ENCODE data around the gene GRIK1. TPM values are rescaled to one million over a fixed set of nuclear protein-coding genes. Genes with fewer than 3 reads are reported as not detected.

The GRIK1 gene
- total RNA-seq, 2 donors from 2014 or later, result not detected

DNA sequence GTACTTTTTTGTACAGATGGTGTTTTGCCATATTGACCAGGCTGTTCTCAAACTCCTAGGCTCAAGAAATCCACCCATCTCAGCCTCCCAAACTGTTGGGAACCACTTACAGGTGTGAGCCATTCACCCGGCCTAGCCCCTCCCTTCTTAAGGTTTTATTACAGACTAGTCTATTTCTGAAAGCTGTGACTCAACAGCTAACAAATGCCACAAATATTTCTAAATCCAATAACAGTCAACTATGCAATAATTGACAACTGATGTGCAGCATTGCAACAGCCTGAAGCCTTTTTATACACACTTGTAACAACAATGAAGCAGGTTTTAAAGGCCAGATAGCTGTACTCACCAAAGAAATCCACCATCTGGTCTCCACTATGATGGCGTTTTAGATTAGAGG, 51.4 kb downstream of the GRIK1 start:
- no peaks in the 10 kb centered on the region for H3K4me1 Mint-ChIP-seq (ENCODE audit: low read depth in 2 of 2)
- no peaks in the 10 kb centered on the region for H3K36me3 Mint-ChIP-seq
- no peak overlapping the region for H3K27ac Mint-ChIP-seq
- peaks cover 3% of the 10 kb centered on the region for H3K9me3 Mint-ChIP-seq
- no peak for DNase-seq (ENCODE audit: low spot score)
- no peak overlapping the region for H3K4me3 Mint-ChIP-seq
- no peak for ATAC-seq
- no peaks in the 10 kb centered on the region for H3K27me3 Mint-ChIP-seq

DNA sequence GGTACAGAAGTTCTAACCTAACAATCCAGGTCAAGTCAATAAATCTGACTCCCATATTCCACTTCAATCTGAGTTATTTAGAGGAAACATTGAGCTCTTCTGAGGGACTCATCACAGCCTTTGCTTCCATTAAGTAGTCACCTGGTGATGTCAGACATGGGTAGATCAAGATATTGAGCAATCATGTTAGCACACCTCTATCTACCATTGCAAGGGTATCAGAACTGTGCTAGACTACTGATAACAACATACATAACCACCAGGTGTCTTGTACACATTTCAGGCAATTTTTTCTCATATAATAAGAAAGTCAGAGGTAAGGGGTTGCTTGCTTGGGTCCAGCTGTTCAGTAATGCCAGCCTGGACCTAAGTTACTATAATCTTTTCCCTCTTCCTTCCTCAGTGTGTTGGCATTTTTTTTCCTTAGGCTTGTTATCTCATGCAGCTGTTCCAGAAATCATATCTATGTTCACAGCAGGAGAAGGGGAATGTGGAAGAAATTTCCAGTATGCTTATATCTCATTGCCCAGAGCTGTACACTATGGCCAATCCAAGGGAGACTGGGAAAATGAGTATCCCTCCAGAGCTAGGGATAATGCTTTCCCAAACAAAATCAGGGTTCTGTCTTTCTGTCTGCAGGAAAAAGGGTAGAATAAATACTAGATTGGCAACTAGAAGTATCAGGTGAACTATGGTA, 52.3 kb downstream of the GRIK1 start:
- Mint-ChIP-seq H3K27ac (no peak overlapping the region), H3K36me3 (no peaks in the 10 kb centered on the region), H3K4me3 (no peak overlapping the region), H3K27me3 (no peaks in the 10 kb centered on the region), H3K9me3 (peaks cover 3% of the 10 kb centered on the region), H3K4me1 (ENCODE audit: low read depth in 2 of 2) (no peaks in the 10 kb centered on the region)
- DNase-seq (ENCODE audit: low spot score) (no peak), ATAC-seq (no peak)

DNA sequence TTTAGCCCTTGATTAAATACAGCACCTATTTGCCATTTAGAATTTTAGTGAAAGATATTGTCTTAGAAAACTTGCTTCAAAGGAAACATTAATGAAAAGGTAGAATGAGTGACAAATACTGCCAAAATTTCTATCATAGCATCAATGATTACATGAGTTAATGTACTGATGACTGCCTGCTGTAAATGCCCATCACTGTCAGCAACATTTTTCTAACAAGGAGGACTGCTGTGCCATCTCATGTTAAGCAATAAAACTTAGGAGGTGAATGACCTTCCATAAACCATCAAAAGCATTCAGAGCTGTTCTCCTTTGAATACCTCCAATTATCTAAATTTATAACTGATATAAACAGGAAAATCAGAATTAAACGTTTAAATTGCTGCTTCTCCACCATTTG, 54.3 kb downstream of the GRIK1 start:
- Mint-ChIP-seq H3K27ac (no peak overlapping the region), H3K9me3 (peaks cover 2% of the 10 kb centered on the region), H3K36me3 (no peaks in the 10 kb centered on the region), H3K4me3 (no peak overlapping the region), H3K4me1 (ENCODE audit: low read depth in 2 of 2) (no peaks in the 10 kb centered on the region), H3K27me3 (no peaks in the 10 kb centered on the region)
- no peak for DNase-seq (ENCODE audit: low spot score)
- no peak for ATAC-seq

- H3K4me1 Mint-ChIP-seq (ENCODE audit: low read depth in 2 of 2), result no peaks in the 10 kb centered on the region
- no peaks in the 10 kb centered on the region for H3K36me3 Mint-ChIP-seq
- no peak overlapping the region for H3K27ac Mint-ChIP-seq
- DNase-seq (ENCODE audit: low spot score) (no peak), ATAC-seq (no peak)
- H3K9me3 Mint-ChIP-seq, result peaks cover 20% of the 10 kb centered on the region
- no peak overlapping the region for H3K4me3 Mint-ChIP-seq
- no peaks in the 10 kb centered on the region for H3K27me3 Mint-ChIP-seq
Observed at GRCh38 chr21:29875873-29876272, 63.9 kb downstream of the GRIK1 start.

- Mint-ChIP-seq H3K4me3 (no peak overlapping the region), H3K27ac (no peak overlapping the region), H3K36me3 (no peaks in the 10 kb centered on the region), H3K4me1 (ENCODE audit: low read depth in 2 of 2) (no peaks in the 10 kb centered on the region), H3K9me3 (peaks cover 19% of the 10 kb centered on the region), H3K27me3 (no peaks in the 10 kb centered on the region)
- DNase-seq (ENCODE audit: low spot score) (no peak), ATAC-seq (no peak)
Observed at GRCh38 chr21:29875036-29875716, 64.6 kb downstream of the GRIK1 start.

GRCh38 chr21:29873908-29874307, 65.9 kb downstream of the GRIK1 start:
- no peaks in the 10 kb centered on the region for H3K4me1 Mint-ChIP-seq (ENCODE audit: low read depth in 2 of 2)
- H3K27me3 Mint-ChIP-seq, result no peaks in the 10 kb centered on the region
- ATAC-seq (no peak), DNase-seq (ENCODE audit: low spot score) (no peak)
- no peak overlapping the region for H3K4me3 Mint-ChIP-seq
- H3K36me3 Mint-ChIP-seq, result no peaks in the 10 kb centered on the region
- peaks cover 19% of the 10 kb centered on the region for H3K9me3 Mint-ChIP-seq
- H3K27ac Mint-ChIP-seq, result no peak overlapping the region

DNA sequence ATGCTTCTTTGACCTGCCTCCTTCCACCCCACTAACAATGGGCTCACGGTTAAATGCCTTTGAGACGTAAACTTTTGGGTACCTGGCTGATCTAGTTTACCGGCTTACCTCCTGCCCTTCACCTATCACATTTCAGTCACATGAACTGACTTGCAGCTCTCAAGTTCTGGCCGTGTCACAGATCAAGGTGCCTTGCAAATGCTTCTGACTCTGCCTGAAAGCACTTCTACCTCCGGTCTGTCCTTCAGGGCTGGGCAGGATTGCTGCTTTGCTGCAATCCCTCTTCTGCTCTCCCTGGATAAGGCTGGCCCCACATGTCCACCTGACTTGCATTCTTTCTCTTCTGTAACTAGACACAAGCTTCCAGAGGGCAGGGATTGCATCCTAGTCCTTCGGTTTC, 69.0 kb downstream of the GRIK1 start:
- DNase-seq (ENCODE audit: low spot score), result no peak
- no peak overlapping the region for H3K4me3 Mint-ChIP-seq
- no peaks in the 10 kb centered on the region for H3K36me3 Mint-ChIP-seq
- H3K27ac Mint-ChIP-seq, result no peak overlapping the region
- no peaks in the 10 kb centered on the region for H3K4me1 Mint-ChIP-seq (ENCODE audit: low read depth in 2 of 2)
- no peak for ATAC-seq
- no peaks in the 10 kb centered on the region for H3K27me3 Mint-ChIP-seq
- H3K9me3 Mint-ChIP-seq, result peaks cover 9% of the 10 kb centered on the region

DNA sequence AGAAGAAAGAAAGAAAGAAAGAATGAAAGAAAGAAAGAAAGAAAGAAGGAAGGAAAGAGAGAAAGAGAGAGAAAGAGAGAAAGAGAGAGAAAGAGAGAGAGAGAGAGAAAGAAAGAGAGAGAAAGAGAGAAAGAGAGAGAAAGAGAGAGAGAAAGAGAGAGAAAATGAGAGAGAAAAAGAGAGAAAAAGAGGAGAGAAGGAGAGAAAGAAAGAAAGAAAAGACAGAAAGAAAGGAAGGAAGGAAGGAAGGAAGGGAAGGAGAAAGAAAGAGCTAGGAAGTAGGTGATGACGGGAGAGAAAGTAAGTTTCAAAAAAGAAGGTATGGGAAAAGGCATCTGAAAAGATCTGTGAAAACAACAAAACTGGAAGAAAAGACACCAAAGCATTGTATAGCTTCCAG, 72.0 kb downstream of the GRIK1 start:
- no peak overlapping the region for H3K27ac Mint-ChIP-seq
- H3K4me1 Mint-ChIP-seq (ENCODE audit: low read depth in 2 of 2), result no peaks in the 10 kb centered on the region
- ATAC-seq (no peak), DNase-seq (ENCODE audit: low spot score) (no peak)
- H3K4me3 Mint-ChIP-seq, result no peak overlapping the region
- H3K27me3 Mint-ChIP-seq, result no peaks in the 10 kb centered on the region
- no peaks in the 10 kb centered on the region for H3K36me3 Mint-ChIP-seq
- peaks cover 5% of the 10 kb centered on the region for H3K9me3 Mint-ChIP-seq

GRCh38 chr21:29860346-29860745, 79.5 kb downstream of the GRIK1 start:
- Mint-ChIP-seq H3K4me3 (no peak overlapping the region), H3K4me1 (ENCODE audit: low read depth in 2 of 2) (no peaks in the 10 kb centered on the region), H3K27ac (no peak overlapping the region), H3K9me3 (no peaks in the 10 kb centered on the region), H3K27me3 (no peaks in the 10 kb centered on the region), H3K36me3 (no peaks in the 10 kb centered on the region)
- no peak for ATAC-seq
- no peak for DNase-seq (ENCODE audit: low spot score)

DNA sequence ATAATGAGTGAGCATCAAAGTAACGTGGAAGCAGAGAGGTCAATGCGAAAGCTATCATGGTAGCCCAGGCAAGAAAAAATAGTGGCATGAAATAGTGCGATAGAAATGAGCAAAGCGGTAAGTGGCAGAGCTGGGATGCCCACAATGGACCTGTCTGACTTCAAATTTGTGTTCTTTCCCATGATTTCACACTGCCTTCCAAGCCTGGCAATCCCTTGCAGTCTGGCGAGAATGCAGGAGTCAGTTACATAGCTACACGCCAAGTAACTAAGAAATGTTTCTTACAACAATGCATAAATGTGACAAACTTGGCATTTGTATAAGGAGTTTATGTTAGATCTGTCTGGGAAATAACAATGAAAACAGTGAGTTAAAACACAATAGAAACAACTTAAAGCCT, 82.6 kb downstream of the GRIK1 start:
- Mint-ChIP-seq H3K4me3 (no peak overlapping the region), H3K27ac (no peak overlapping the region), H3K9me3 (no peaks in the 10 kb centered on the region), H3K36me3 (no peaks in the 10 kb centered on the region), H3K4me1 (ENCODE audit: low read depth in 2 of 2) (no peaks in the 10 kb centered on the region), H3K27me3 (no peaks in the 10 kb centered on the region)
- no peak for ATAC-seq
- no peak for DNase-seq (ENCODE audit: low spot score)

DNA sequence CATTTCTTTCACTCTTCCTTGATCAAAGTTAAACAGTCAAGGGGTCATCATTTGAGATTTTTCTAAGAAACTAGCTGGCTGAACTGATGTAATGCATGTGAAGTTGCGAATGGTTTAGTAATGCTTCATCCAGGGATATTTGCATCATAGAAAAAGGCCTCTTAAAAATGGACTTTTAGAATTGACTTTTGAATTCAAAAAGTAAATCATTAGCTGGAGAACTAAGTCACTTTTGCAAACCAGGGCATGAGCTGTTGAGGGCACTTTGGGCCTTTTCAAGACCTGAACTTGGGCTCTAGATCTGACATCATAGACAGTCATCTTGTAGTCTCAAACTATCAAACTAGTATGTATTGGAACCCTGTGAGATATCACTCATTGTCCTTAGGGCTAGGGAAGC, 85.0 kb downstream of the GRIK1 start:
- no peak for DNase-seq (ENCODE audit: low spot score)
- Mint-ChIP-seq H3K4me1 (ENCODE audit: low read depth in 2 of 2) (no peaks in the 10 kb centered on the region), H3K27ac (no peak overlapping the region), H3K9me3 (no peaks in the 10 kb centered on the region), H3K36me3 (no peaks in the 10 kb centered on the region), H3K27me3 (no peaks in the 10 kb centered on the region), H3K4me3 (no peak overlapping the region)
- ATAC-seq, result no peak

DNA sequence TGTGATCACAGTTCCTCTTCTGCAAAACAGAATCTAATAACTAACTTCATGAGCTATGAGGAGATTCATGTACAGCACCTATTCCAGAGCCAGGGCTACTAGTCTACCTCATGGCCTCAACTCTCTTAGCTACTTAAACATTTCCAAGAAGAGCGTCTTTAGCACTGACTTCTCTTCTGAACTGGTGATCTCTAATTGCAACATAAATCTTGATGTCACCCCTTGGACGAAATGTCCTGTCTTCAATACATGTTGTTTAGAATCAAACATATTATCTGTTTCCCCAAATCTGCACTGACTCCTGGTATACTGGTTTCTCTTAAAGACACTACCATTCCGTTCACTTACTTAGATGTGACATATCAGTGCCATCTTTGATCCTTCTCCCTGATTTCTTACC, 88.2 kb downstream of the GRIK1 start:
- H3K36me3 Mint-ChIP-seq, result no peaks in the 10 kb centered on the region
- no peak overlapping the region for H3K27ac Mint-ChIP-seq
- ATAC-seq (no peak), DNase-seq (ENCODE audit: low spot score) (no peak)
- H3K27me3 Mint-ChIP-seq, result no peaks in the 10 kb centered on the region
- H3K9me3 Mint-ChIP-seq, result no peaks in the 10 kb centered on the region
- no peaks in the 10 kb centered on the region for H3K4me1 Mint-ChIP-seq (ENCODE audit: low read depth in 2 of 2)
- H3K4me3 Mint-ChIP-seq, result no peak overlapping the region

DNA sequence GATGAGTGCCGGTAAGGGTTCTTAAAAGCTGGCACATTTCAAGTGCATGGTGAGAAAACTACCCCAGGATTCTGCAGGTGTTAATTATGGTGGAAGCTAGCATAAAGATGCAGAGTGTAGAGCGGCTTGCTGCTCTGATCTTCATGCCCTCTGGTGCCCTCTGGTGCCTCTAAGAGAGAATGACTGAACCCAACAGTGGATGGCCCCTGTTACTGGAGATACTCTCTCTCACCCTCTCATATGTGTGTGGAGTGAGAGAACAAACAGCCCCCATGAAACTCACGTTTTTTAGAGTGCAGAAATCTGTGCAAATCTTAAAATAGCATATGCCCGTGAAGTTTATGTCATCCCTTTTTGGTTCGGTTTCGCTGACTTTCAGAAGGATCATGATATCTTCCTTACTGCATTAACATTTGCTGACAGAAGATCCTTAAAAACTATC, 90.0 kb downstream of the GRIK1 start:
- DNase-seq (ENCODE audit: low spot score), result peak; percentile 65
- peak; percentile 33 to 70 for ATAC-seq
- H3K4me1 Mint-ChIP-seq (ENCODE audit: low read depth in 2 of 2), result no peaks in the 10 kb centered on the region
- H3K27ac Mint-ChIP-seq, result no peak overlapping the region
- H3K4me3 Mint-ChIP-seq, result no peak overlapping the region
- H3K27me3 Mint-ChIP-seq, result no peaks in the 10 kb centered on the region
- no peaks in the 10 kb centered on the region for H3K9me3 Mint-ChIP-seq
- no peaks in the 10 kb centered on the region for H3K36me3 Mint-ChIP-seq

DNA sequence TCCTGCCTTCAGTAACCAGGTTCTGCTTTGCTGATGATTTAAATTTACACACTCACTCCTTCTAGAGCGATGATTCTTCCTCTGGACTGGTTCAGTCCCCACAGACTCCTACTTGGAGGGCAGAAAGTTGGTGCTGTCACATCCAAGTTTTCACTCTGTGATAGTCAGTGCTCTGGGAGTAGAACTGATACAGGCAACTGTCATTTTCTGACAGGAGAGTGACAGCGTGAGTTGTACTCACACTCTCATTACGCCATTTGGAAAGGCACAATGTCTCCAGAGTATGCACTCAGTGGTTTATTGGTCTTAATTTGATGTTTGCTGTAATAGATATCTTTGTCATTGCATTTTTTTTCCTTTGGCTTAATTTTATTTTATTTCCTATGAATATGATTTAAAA, 96.0 kb downstream of the GRIK1 start:
- H3K27ac Mint-ChIP-seq, result no peak overlapping the region
- no peaks in the 10 kb centered on the region for H3K27me3 Mint-ChIP-seq
- ATAC-seq (no peak), DNase-seq (ENCODE audit: low spot score) (no peak)
- H3K9me3 Mint-ChIP-seq, result peaks cover 3% of the 10 kb centered on the region
- H3K4me1 Mint-ChIP-seq (ENCODE audit: low read depth in 2 of 2), result no peaks in the 10 kb centered on the region
- no peak overlapping the region for H3K4me3 Mint-ChIP-seq
- H3K36me3 Mint-ChIP-seq, result no peaks in the 10 kb centered on the region

DNA sequence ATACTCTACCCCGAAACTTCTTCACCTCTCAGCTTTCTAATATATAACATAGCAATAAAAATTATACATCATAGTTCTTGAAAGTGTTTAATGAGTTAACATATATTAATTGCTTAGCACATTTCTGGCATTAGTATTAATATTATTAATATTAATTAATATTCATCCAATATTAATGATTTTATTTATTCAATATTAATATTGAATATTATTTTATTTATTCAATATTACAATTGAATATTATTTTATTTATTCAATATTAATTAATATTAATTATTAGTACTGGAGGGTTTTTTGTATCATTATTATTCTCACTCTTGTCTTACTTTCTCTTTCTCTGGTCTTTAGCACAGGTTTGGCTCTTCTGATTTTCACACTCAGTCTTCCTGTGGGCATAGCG, 105.2 kb downstream of the GRIK1 start:
- Mint-ChIP-seq H3K36me3 (no peaks in the 10 kb centered on the region), H3K4me1 (ENCODE audit: low read depth in 2 of 2) (no peaks in the 10 kb centered on the region), H3K27ac (no peak overlapping the region), H3K27me3 (no peaks in the 10 kb centered on the region), H3K9me3 (peaks cover 15% of the 10 kb centered on the region), H3K4me3 (no peak overlapping the region)
- no peak for ATAC-seq
- DNase-seq (ENCODE audit: low spot score), result no peak
